Ishikawa (cell line): ENCODE data around the gene NOS3.

ENCODE experiments used
- CEBPB ChIP-seq: IDR thresholded peaks from 2 replicates; pipeline ENCODE4 v1.6.1; 2012
- CREB1 ChIP-seq: IDR thresholded peaks from 2 replicates; pipeline ENCODE4 v1.6.1; 2012; ENCODE audit warnings: low read depth
- EGR1 ChIP-seq: IDR thresholded peaks from 2 replicates; pipeline ENCODE4 v1.6.1; 2012
- EP300 ChIP-seq: IDR thresholded peaks from 2 replicates; pipeline ENCODE4 v1.6.1; 2012; ENCODE audit warnings: borderline replicate concordance
- FOXM1 ChIP-seq: IDR thresholded peaks from 2 replicates; pipeline ENCODE4 v1.6.1; 2012; ENCODE audit warnings: low read depth, borderline replicate concordance
- NFIC ChIP-seq: IDR thresholded peaks from 2 replicates; pipeline ENCODE4 v1.6.1; 2012
- RAD21 ChIP-seq: IDR thresholded peaks from 2 replicates; pipeline ENCODE4 v1.6.1; 2012; ENCODE audit warnings: low read depth
- TAF1 ChIP-seq: IDR thresholded peaks from 2 replicates; pipeline ENCODE4 v1.6.1; 2012; ENCODE audit warnings: low read depth, mild to moderate bottlenecking
- TCF12 ChIP-seq: IDR thresholded peaks from 2 replicates; pipeline ENCODE4 v1.6.1; 2012; ENCODE audit warnings: low read depth
- TEAD4 ChIP-seq: IDR thresholded peaks from 2 replicates; pipeline ENCODE4 v1.6.1; 2012
- USF1 ChIP-seq: IDR thresholded peaks from 2 replicates; pipeline ENCODE4 v1.6.1; 2012
- YY1 ChIP-seq: IDR thresholded peaks from 2 replicates; pipeline ENCODE4 v1.6.1; 2012; ENCODE audit warnings: low read depth
- ZBTB7A ChIP-seq: IDR thresholded peaks from 2 replicates; pipeline ENCODE4 v1.6.1; 2012; ENCODE audit warnings: low read depth
- TF ChIP-seq, protein P1 (sequence below): IDR thresholded peaks from 2 replicates; pipeline ENCODE4 v1.6.1; 2012
- TF ChIP-seq, protein P2 (sequence below): IDR thresholded peaks from 2 replicates; pipeline ENCODE4 v1.6.1; 2012; ENCODE audit warnings: low read depth, mild to moderate bottlenecking

The NOS3 gene

DNA sequence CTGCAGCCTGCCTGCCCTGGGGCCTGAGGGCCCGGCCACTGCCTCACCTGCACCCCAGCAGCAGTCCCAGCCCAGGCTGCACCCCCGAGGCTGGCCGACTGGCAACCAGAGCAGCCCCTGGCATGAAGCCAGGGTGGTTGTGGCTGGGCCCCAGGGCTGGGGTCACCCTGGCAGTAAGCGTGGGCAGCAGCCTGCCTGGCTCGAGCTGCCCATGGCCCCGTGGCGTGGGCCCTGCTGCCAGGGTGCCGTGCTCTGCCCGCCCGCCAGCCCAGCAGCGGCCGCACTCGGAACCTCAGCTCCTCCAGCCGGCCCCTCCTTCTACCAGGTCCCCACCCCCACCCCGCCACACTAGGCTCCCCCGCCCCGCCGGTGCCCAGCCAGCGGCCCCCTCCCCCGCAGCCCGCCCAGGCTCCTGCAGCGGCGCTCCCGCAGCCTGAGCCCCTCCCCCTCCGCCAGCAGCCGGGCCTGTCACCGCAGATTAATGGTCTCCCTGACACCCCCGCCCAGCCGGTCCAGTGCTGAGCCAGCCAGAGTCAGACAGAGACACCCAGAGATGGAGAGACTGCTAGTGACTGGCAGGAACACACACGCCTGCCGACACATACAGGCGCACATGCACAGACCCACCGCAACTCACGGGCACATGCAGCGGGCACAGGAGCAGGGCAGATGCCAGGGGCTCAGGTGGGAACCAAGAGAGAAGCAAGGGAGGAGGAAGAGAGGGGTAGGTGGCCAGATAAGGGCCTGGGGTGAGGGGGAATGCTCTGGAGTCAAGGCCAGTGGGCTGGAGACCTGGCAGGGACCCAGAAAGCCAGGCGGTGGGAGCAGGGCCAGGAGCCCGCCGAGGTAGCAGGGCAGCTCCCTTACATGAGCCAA, 35.1 kb upstream of the NOS3 start:
- TF ChIP-seq EGR1, result peak; percentile 19; the same call in 1 of the 2 replicates
- no peak for TF ChIP-seq TAF1

DNA sequence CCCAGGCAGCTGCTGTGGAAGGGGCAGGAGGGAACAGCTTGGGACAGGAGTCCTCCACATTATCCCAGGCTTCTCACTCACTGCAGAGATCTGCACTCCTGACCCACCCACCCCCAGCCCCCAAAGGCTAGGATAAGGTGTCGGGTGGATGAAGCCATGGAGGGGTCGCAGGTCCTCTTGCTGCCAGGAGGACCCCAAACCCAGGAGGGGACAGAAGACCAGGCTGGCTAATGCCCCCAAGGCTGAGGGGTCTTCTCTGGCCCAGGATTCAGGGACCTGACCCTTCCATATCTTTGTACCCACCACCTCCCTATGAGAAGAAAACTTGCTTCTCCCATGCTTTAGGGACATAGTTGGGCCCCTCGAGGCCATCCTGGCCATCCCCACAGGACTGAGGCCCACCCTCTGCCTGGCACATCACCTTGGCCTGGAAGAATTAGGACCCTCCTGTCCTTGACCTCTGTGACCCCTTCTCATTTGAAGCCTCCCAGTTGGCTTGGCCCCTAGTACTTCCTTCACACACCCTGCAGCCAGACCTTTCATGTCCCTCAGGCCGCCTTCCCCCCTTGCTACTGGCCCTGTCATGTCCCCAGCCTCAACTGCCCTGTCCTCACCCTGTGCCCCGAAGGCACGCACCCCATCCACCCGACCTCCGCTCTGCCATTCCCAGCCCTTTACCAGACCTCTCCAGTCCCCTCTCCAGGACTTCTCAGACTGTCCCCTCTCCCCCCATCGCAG, 34.3 kb upstream of the NOS3 start:
- TF ChIP-seq ZBTB7A (0 out of 2 replicates have a peak, but pooled peaks have one; percentile 58), CEBPB (no peak), RAD21 (no peak), FOXM1 (no peak), EGR1 (no peak), TAF1 (no peak), USF1 (no peak), TEAD4 (no peak)

GRCh38 chr7:150957133-150958020, 33.4 kb upstream of the NOS3 start:
- TF ChIP-seq TEAD4, result no peak
- no peak for TF ChIP-seq NFIC
- TF ChIP-seq FOXM1, result no peak
- TF ChIP-seq RAD21, result no peak
- TF ChIP-seq YY1, result no peak
- TF ChIP-seq TCF12, result no peak
- no peak for TF ChIP-seq EP300
- TF ChIP-seq CEBPB, result no peak
- TF ChIP-seq TAF1, result no peak
- TF ChIP-seq EGR1, result no peak
- TF ChIP-seq, protein P1, sequence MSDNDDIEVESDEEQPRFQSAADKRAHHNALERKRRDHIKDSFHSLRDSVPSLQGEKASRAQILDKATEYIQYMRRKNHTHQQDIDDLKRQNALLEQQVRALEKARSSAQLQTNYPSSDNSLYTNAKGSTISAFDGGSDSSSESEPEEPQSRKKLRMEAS, result no peak
- TF ChIP-seq USF1, result no peak
- TF ChIP-seq ZBTB7A, result no peak
- TF ChIP-seq, protein P2, sequence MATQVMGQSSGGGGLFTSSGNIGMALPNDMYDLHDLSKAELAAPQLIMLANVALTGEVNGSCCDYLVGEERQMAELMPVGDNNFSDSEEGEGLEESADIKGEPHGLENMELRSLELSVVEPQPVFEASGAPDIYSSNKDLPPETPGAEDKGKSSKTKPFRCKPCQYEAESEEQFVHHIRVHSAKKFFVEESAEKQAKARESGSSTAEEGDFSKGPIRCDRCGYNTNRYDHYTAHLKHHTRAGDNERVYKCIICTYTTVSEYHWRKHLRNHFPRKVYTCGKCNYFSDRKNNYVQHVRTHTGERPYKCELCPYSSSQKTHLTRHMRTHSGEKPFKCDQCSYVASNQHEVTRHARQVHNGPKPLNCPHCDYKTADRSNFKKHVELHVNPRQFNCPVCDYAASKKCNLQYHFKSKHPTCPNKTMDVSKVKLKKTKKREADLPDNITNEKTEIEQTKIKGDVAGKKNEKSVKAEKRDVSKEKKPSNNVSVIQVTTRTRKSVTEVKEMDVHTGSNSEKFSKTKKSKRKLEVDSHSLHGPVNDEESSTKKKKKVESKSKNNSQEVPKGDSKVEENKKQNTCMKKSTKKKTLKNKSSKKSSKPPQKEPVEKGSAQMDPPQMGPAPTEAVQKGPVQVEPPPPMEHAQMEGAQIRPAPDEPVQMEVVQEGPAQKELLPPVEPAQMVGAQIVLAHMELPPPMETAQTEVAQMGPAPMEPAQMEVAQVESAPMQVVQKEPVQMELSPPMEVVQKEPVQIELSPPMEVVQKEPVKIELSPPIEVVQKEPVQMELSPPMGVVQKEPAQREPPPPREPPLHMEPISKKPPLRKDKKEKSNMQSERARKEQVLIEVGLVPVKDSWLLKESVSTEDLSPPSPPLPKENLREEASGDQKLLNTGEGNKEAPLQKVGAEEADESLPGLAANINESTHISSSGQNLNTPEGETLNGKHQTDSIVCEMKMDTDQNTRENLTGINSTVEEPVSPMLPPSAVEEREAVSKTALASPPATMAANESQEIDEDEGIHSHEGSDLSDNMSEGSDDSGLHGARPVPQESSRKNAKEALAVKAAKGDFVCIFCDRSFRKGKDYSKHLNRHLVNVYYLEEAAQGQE, result no peak
- TF ChIP-seq CREB1, result no peak

GRCh38 chr7:150958062-150958552, 32.7 kb upstream of the NOS3 start:
- no peak for TF ChIP-seq EGR1
- TF ChIP-seq ZBTB7A, result no peak
- no peak for TF ChIP-seq TAF1
- TF ChIP-seq, protein P2, result no peak
- TF ChIP-seq EP300, result no peak
- TF ChIP-seq NFIC, result no peak
- no peak for TF ChIP-seq CREB1
- TF ChIP-seq FOXM1, result no peak
- no peak for TF ChIP-seq TEAD4
- TF ChIP-seq CEBPB, result no peak
- TF ChIP-seq RAD21, result no peak
- TF ChIP-seq TCF12, result no peak
- no peak for TF ChIP-seq YY1
- TF ChIP-seq USF1, result no peak
- TF ChIP-seq, protein P1, result no peak
